IPS-NIHi7 (cell line): ENCODE measurements around the gene COX5A.
"Not testable (repeated sequence)": the region's sequence is repeated elsewhere in the genome, so short reads cannot be mapped to it uniquely, and the experiment has no call there.

Experiments
- DNase-seq: peaks from one replicate; pipeline ENCODE4 v3.0.0; 2012; ENCODE audit warnings: mixed read lengths; ENCODE audit errors: extremely low spot score

The COX5A gene

GRCh38 chr15:74955796-74956647 lies 18.1 kb upstream of the COX5A start:
- no peak for DNase-seq

- no peak for DNase-seq
These were observed 17.1 kb upstream of the COX5A start for GRCh38 chr15:74955017-74955416.

- DNase-seq: no peak
These were observed 16.6 kb upstream of the COX5A start for GRCh38 chr15:74954515-74954914.

GRCh38 chr15:74951006-74951405 lies 13.1 kb upstream of the COX5A start:
- DNase-seq: no peak

- DNase-seq: peak; percentile 81
These were observed 12.4 kb upstream of the COX5A start for GRCh38 chr15:74950078-74950908.

- no peak for DNase-seq
These were observed 642 bp downstream of the COX5A start for GRCh38 chr15:74937272-74937589.

GRCh38 chr15:74935193-74935592 lies 2.7 kb downstream of the COX5A start:
- peak; percentile 29 for DNase-seq

- no peak for DNase-seq
These were observed 4.3 kb downstream of the COX5A start for GRCh38 chr15:74933573-74933972.

GRCh38 chr15:74928771-74929198 lies 9.1 kb downstream of the COX5A start:
- no peak for DNase-seq

- DNase-seq: no peak
These were observed 13.3 kb downstream of the COX5A start for GRCh38 chr15:74924525-74924924.

GRCh38 chr15:74920456-74920855 lies 17.4 kb downstream of the COX5A start:
- no peak for DNase-seq

- no peak for DNase-seq
These were observed 20.2 kb downstream of the COX5A start for GRCh38 chr15:74917676-74918075.

- DNase-seq: not testable (repeated sequence)
These were observed 24.1 kb downstream of the COX5A start for GRCh38 chr15:74913799-74914198.

- no peak for DNase-seq
These were observed 24.8 kb downstream of the COX5A start for GRCh38 chr15:74913041-74913440.

- no peak for DNase-seq
These were observed 29.2 kb downstream of the COX5A start for GRCh38 chr15:74908635-74909034.

- peak; percentile 25 for DNase-seq
These were observed 30.6 kb downstream of the COX5A start for GRCh38 chr15:74907163-74907870.

- DNase-seq: peak; percentile 98
These were observed 31.3 kb downstream of the COX5A start, which contains the start of gene FAM219B for GRCh38 chr15:74906450-74907162. Gene FAM219B (minus strand): TSS chr15:74906851. CDS start chr15:74906800, 51 bp downstream.

GRCh38 chr15:74906067-74906449 lies 31.8 kb downstream of the COX5A start:
- peak; percentile 54 for DNase-seq

GRCh38 chr15:74904190-74904805 lies 33.6 kb downstream of the COX5A start:
- no peak for DNase-seq

GRCh38 chr15:74903676-74904075 lies 34.2 kb downstream of the COX5A start:
- no peak for DNase-seq
